Mesendoderm (in vitro differentiated cells): ENCODE measurements around the gene ANKRD26.
A peak's percentile ranks its signal among the peaks of the same experiment; 100 is the strongest.

Source experiments
- DNase-seq: peaks from one replicate; pipeline ENCODE4 v3.0.0; 2013
- H2AK5ac ChIP-seq: 2 replicates; pipeline ENCODE4 v1.6.1; 2013; ENCODE audit warnings: low read length, inconsistent platforms
- H2BK120ac ChIP-seq: 2 replicates; pipeline ENCODE4 v1.6.1; 2013; ENCODE audit warnings: low read depth, mild to moderate bottlenecking, low read length, moderate library complexity, mixed read lengths
- H2BK15ac ChIP-seq: replicated peaks from 2 replicates; pipeline ENCODE4 v1.6.1; 2013; ENCODE audit warnings: low read depth, mild to moderate bottlenecking, moderate library complexity
- H2BK5ac ChIP-seq: 2 replicates; pipeline ENCODE4 v1.6.1; 2013; ENCODE audit warnings: low read length, inconsistent platforms
- H3K18ac ChIP-seq: 2 replicates; pipeline ENCODE4 v1.6.1; 2013; ENCODE audit warnings: mild to moderate bottlenecking, low read length, mixed read lengths
- H3K23ac ChIP-seq: one replicate; pipeline ENCODE4 v1.6.1; 2013; ENCODE audit warnings: low read length
- H3K27ac ChIP-seq: 2 replicates; pipeline ENCODE4 v1.5.1; 2013; ENCODE audit warnings: low read depth, mild to moderate bottlenecking, inconsistent platforms, low read length, moderate library complexity
- H3K27me3 ChIP-seq: 2 replicates; pipeline ENCODE4 v1.6.1; 2013; ENCODE audit warnings: low read length, control low read depth, mild to moderate bottlenecking, inconsistent platforms; ENCODE audit not compliant: insufficient read depth, poor library complexity
- H3K36me3 ChIP-seq: 2 replicates; pipeline ENCODE4 v1.6.1; 2013; ENCODE audit warnings: low read length, inconsistent platforms; ENCODE audit not compliant: control insufficient read depth, insufficient read depth
- H3K4ac ChIP-seq: one replicate; pipeline ENCODE4 v1.6.1; 2013; ENCODE audit warnings: low read depth, mild to moderate bottlenecking, low read length, moderate library complexity
- H3K4me1 ChIP-seq: 2 replicates; pipeline ENCODE4 v1.6.1; 2013; ENCODE audit warnings: low read depth, low read length, inconsistent platforms; ENCODE audit not compliant: control insufficient read depth
- H3K4me2 ChIP-seq: 2 replicates; pipeline ENCODE4 v1.6.1; 2013; ENCODE audit warnings: low read length
- H3K4me3 ChIP-seq: 2 replicates; pipeline ENCODE4 v1.5.1; 2013; ENCODE audit warnings: mild to moderate bottlenecking, low read length
- H3K56ac ChIP-seq: one replicate; pipeline ENCODE4 v1.6.1; 2013; ENCODE audit warnings: low read length
- H3K79me1 ChIP-seq: 2 replicates; pipeline ENCODE4 v1.6.1; 2013; ENCODE audit warnings: low read length, inconsistent platforms
- H3K79me2 ChIP-seq: 2 replicates; pipeline ENCODE4 v1.6.1; 2013; ENCODE audit warnings: mild to moderate bottlenecking, low read length; ENCODE audit not compliant: control insufficient read depth, insufficient read depth
- H3K9ac ChIP-seq: 2 replicates; pipeline ENCODE4 v1.6.1; 2013; ENCODE audit warnings: low read length, inconsistent platforms
- H4K5ac ChIP-seq: one replicate; pipeline ENCODE4 v1.6.1; 2013; ENCODE audit warnings: low read length
- H4K8ac ChIP-seq: one replicate; pipeline ENCODE4 v1.6.1; 2013; ENCODE audit warnings: low read depth, mild to moderate bottlenecking, control low read depth, low read length, moderate library complexity
- WGBS: extraction: QIAGEN DNeasy Blood & Tissue Kit; methylation state at CpG from one replicate; pipeline ENCODE4 v1.1.7; 2013; ENCODE audit warnings: low lambda C conversion rate, missing lambda C conversion rate; ENCODE audit not compliant: insufficient coverage; ENCODE audit errors: extremely low coverage; 5-methylcytosine and 5-hydroxymethylcytosine counted together

The ANKRD26 gene

DNA sequence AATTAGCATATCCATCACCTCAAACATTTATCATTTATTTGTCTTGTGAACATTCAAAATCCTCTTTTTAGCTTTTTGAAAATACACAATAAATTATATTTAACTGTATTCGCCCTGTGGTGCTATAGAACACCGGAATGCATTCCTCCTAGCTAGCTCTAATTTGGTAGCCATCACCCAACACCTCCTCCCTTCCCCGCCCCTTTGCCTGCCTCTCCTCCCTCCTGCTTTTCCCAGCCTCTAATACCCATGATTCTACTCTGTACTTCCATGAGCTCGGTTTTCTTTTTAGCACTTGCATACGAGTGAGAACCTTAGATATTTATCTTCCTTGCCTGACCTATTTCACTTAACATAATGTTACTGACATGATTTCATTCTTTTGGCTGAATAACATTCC, 80.1 kb downstream of the ANKRD26 start:
- H3K18ac ChIP-seq = no peak overlapping the region
- H3K23ac ChIP-seq = no peak overlapping the region
- peak; percentile 6 for DNase-seq
- no peak overlapping the region for H3K9ac ChIP-seq
- no peak overlapping the region for H3K4ac ChIP-seq
- no peaks in the 10 kb centered on the region for H3K36me3 ChIP-seq
- no peaks in the 10 kb centered on the region for H3K79me1 ChIP-seq
- H3K4me2 ChIP-seq = no peak overlapping the region
- no peak overlapping the region for H2AK5ac ChIP-seq
- H3K4me1 ChIP-seq = no peaks in the 10 kb centered on the region
- H4K8ac ChIP-seq = no peak overlapping the region
- H3K27ac ChIP-seq = no peak overlapping the region
- H4K5ac ChIP-seq = no peak overlapping the region
- no peak overlapping the region for H3K4me3 ChIP-seq
- H3K56ac ChIP-seq = no peak overlapping the region
- no peak overlapping the region for H2BK15ac ChIP-seq
- no CpG with 5 or more reads among the region's 5 CpGs for WGBS
- H3K79me2 ChIP-seq = no peaks in the 10 kb centered on the region
- no peak overlapping the region for H2BK5ac ChIP-seq
- H2BK120ac ChIP-seq = no peak overlapping the region
- no peaks in the 10 kb centered on the region for H3K27me3 ChIP-seq

DNA sequence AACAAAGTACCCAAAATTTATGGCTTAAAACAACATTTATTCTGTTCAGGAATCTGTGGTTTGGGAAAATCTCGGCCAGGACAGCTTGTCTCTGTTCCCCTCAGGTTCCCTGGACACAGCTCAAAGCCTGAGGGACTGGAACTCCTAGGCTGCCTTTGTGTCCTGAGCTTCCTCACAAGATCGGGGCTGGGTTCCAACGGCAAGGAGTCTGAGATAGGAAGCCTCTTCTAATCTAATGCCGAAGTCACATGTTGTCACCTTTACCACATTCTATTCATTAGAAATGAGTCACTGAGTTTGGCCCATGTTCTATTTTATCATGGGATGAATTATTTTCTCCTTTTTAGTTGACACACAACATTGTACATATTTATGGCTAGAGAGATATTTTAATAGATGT, 80.5 kb downstream of the ANKRD26 start:
- Histone ChIP-seq H3K18ac (no peak overlapping the region), H3K4me1 (no peaks in the 10 kb centered on the region), H3K79me2 (no peaks in the 10 kb centered on the region), H3K4ac (no peak overlapping the region), H3K79me1 (no peaks in the 10 kb centered on the region), H3K4me2 (no peak overlapping the region), H2AK5ac (no peak overlapping the region), H2BK5ac (no peak overlapping the region), H3K4me3 (no peak overlapping the region), H3K9ac (no peak overlapping the region), H3K27ac (no peak overlapping the region), H3K27me3 (no peaks in the 10 kb centered on the region), H3K36me3 (no peaks in the 10 kb centered on the region), H4K5ac (no peak overlapping the region), H2BK120ac (no peak overlapping the region), H2BK15ac (no peak overlapping the region), H4K8ac (no peak overlapping the region), H3K56ac (no peak overlapping the region), H3K23ac (no peak overlapping the region)
- WGBS = no CpG with 5 or more reads among the region's 4 CpGs
- peak; percentile 45 for DNase-seq

DNA sequence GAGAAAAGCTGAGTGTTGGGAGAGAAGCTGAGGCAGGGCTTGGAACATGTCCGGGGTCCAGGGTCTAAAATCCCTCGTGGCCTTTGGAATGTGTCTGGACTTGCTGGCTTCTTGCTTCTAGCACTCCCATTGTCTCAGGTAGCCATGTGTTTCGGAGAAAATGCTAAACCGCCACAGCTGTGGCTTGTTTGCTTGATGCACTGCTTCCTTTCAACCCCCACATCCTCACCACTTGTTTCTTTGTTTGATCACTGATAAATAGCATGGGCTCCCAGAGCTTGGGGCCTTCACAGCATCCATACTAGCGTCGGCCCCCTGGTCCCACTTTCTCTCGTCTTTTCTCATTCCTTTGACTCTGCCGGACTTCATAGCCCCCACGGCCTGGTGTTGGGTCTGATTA, 102.7 kb downstream of the ANKRD26 start:
- Histone ChIP-seq H4K8ac (no peak overlapping the region), H4K5ac (no peak overlapping the region), H3K23ac (no peak overlapping the region), H3K4me1 (no peaks in the 10 kb centered on the region), H3K18ac (no peak overlapping the region), H3K4me2 (no peak overlapping the region), H3K79me2 (no peaks in the 10 kb centered on the region), H2AK5ac (no peak overlapping the region), H3K9ac (no peak overlapping the region), H3K56ac (no peak overlapping the region), H2BK120ac (no peak overlapping the region), H3K36me3 (no peaks in the 10 kb centered on the region), H3K79me1 (no peaks in the 10 kb centered on the region), H2BK15ac (no peak overlapping the region), H2BK5ac (no peak overlapping the region), H3K27me3 (no peaks in the 10 kb centered on the region), H3K27ac (no peak overlapping the region), H3K4ac (no peak overlapping the region), H3K4me3 (no peak overlapping the region)
- no peak for DNase-seq
- no CpG with 5 or more reads among the region's 9 CpGs for WGBS

DNA sequence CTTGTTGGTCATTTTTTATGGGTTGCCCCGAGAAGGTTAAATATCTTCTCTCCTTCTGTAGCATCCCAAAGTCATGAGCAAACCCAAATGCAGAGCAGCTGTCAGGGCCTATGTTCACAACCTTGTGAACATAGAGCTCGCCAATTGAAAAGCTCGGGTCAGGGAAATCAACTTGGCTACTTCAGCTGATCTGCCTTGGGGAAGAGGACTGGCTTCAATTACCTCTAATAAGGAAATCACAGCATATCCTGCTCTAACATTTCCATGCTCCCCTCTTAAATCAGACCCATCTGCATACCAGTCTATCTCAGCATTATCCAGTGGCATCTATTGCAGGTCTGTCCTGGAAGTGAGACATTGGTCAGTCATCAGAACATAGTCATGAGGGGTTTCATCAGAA, 105.6 kb downstream of the ANKRD26 start:
- DNase-seq = no peak
- Histone ChIP-seq H3K4me1 (no peaks in the 10 kb centered on the region), H2AK5ac (no peak overlapping the region), H3K4me3 (no peak overlapping the region), H3K23ac (no peak overlapping the region), H2BK15ac (no peak overlapping the region), H4K5ac (no peak overlapping the region), H3K56ac (no peak overlapping the region), H3K79me2 (no peaks in the 10 kb centered on the region), H3K79me1 (no peaks in the 10 kb centered on the region), H3K18ac (no peak overlapping the region), H2BK5ac (no peak overlapping the region), H3K4me2 (no peak overlapping the region), H3K4ac (no peak overlapping the region), H3K9ac (no peak overlapping the region), H3K27ac (no peak overlapping the region), H2BK120ac (no peak overlapping the region), H3K27me3 (no peaks in the 10 kb centered on the region), H3K36me3 (no peaks in the 10 kb centered on the region), H4K8ac (no peak overlapping the region)
- no CpG with 5 or more reads among the region's 3 CpGs for WGBS

DNA sequence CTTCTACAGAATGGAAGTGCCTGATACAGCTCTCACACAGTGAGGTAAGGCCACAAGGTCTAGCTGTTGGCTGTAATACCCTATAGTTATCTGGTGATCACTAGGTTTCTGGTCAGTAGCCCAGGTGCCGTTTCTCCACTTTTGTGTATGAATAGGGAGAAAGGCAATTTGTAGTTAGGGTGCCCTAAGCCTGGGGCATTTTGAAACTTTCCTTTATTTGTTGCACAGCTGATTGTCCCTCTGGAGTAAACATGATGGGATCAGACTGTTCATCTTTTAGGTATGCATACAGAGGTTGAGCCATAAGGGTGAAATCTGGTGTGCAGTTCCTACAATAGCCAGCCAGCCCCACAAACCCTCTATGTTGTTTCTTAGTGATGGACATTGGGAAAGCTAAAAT, 112.4 kb downstream of the ANKRD26 start:
- Histone ChIP-seq H3K79me2 (no peaks in the 10 kb centered on the region), H3K23ac (no peak overlapping the region), H3K4ac (no peak overlapping the region), H3K27me3 (no peaks in the 10 kb centered on the region), H2BK120ac (no peak overlapping the region), H3K56ac (no peak overlapping the region), H4K8ac (no peak overlapping the region), H3K9ac (no peak overlapping the region), H4K5ac (no peak overlapping the region), H3K4me1 (no peaks in the 10 kb centered on the region), H3K79me1 (no peaks in the 10 kb centered on the region), H2AK5ac (no peak overlapping the region), H2BK15ac (no peak overlapping the region), H3K18ac (no peak overlapping the region), H3K27ac (no peak overlapping the region), H3K36me3 (no peaks in the 10 kb centered on the region), H2BK5ac (no peak overlapping the region), H3K4me3 (no peak overlapping the region), H3K4me2 (no peak overlapping the region)
- WGBS = no CpG with 5 or more reads among the region's 1 CpG
- DNase-seq = no peak

DNA sequence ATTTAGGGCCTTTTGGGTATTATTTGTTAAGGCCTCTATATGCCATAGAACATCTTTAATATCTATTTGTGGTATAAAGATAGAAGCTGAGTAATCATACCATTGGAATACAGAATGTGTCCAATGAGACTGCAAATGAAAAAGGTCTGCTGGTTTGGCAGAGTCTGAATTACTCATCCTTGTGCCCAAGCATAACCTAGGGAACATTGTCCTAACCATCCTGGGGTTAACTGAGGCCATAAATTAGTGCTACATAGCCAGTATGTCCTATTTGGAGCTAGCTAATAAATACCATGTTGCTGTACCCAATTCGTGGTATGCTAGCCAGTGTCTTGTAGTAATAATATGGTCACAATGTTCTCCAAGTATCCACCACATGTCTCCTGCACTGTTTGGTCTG, 117.1 kb downstream of the ANKRD26 start:
- no peak overlapping the region for H3K4me3 ChIP-seq
- no peaks in the 10 kb centered on the region for H3K36me3 ChIP-seq
- no peaks in the 10 kb centered on the region for H3K79me2 ChIP-seq
- no peak overlapping the region for H4K5ac ChIP-seq
- H3K27ac ChIP-seq = no peak overlapping the region
- H3K23ac ChIP-seq = no peak overlapping the region
- H2BK15ac ChIP-seq = no peak overlapping the region
- DNase-seq = no peak
- H2AK5ac ChIP-seq = no peak overlapping the region
- no peak overlapping the region for H3K4me2 ChIP-seq
- H2BK120ac ChIP-seq = no peak overlapping the region
- no peak overlapping the region for H3K9ac ChIP-seq
- H2BK5ac ChIP-seq = no peak overlapping the region
- H3K56ac ChIP-seq = no peak overlapping the region
- no peaks in the 10 kb centered on the region for H3K27me3 ChIP-seq
- no peaks in the 10 kb centered on the region for H3K4me1 ChIP-seq
- H3K4ac ChIP-seq = no peak overlapping the region
- no peak overlapping the region for H3K18ac ChIP-seq
- no peak overlapping the region for H4K8ac ChIP-seq
- no peaks in the 10 kb centered on the region for H3K79me1 ChIP-seq
- WGBS = no CpG with 5 or more reads among the region's 1 CpG
